ENCODE data around the gene NCKAP5.

- TF ChIP-seq CTCF (IDR thresholded peaks at IDR 0.05; ENCODE audit: low read depth, low read length, missing input control) (no peak), TAF1 (conservative IDR thresholded peaks at IDR 0.05) (no peak), JUND (IDR thresholded peaks at IDR 0.05) (no peak)
- TF ChIP-seq, protein P1, sequence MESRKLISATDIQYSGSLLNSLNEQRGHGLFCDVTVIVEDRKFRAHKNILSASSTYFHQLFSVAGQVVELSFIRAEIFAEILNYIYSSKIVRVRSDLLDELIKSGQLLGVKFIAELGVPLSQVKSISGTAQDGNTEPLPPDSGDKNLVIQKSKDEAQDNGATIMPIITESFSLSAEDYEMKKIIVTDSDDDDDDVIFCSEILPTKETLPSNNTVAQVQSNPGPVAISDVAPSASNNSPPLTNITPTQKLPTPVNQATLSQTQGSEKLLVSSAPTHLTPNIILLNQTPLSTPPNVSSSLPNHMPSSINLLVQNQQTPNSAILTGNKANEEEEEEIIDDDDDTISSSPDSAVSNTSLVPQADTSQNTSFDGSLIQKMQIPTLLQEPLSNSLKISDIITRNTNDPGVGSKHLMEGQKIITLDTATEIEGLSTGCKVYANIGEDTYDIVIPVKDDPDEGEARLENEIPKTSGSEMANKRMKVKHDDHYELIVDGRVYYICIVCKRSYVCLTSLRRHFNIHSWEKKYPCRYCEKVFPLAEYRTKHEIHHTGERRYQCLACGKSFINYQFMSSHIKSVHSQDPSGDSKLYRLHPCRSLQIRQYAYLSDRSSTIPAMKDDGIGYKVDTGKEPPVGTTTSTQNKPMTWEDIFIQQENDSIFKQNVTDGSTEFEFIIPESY (IDR thresholded peaks at IDR 0.05) = no peak
Measured at GRCh38 chr2:132909427-132909826, 658.8 kb downstream of the NCKAP5 start.
